ENCODE data around the gene RPF1.
A peak's percentile ranks its signal among the peaks of the same experiment; 100 is the strongest.
"Not testable (repeated sequence)": the region's sequence is repeated elsewhere in the genome, so short reads cannot be mapped to it uniquely, and the experiment has no call there.

RPF1 gene

DNA sequence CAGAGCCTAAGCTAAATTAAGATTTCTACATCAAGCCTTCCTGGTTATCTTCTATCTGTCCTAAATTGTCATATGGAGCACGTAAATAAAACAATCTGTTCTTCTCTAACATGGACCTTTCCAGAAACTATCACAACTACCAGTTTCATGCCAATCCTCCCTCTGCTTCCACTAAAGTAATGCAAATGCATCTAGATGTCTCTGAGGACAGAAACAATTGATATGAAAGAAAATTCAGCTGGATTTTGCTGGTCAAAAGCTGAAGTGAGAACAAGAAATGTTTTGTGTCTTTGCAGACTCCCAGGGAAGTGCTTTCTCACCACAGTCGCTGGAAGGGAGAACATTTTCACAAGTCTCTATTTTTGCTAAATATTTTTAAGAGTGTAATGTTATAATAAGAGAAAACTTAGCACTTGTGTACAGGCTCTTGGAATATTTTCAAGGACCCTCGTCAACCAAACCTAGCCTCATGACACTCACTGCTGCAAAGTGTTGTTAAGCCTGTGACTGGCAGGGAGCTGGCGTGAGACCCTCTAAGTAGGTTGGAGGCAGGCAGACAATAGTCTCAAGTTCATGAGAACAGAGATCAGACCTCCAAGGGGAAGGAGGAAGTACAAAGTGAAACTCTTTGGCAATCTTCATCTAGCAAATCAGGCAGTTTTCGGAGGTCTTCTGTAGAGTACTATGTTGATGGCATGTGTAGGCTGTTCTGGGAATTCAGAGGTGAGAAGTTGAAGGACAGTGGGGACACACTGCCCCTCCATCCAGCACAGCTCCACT, 42.0 kb upstream of the RPF1 start:
- no peak for DNase-seq (ENCODE audit: low read depth)
- no peak overlapping the region for H3K4me3 ChIP-seq (ENCODE audit: low read length)
- TF ChIP-seq, protein P1, sequence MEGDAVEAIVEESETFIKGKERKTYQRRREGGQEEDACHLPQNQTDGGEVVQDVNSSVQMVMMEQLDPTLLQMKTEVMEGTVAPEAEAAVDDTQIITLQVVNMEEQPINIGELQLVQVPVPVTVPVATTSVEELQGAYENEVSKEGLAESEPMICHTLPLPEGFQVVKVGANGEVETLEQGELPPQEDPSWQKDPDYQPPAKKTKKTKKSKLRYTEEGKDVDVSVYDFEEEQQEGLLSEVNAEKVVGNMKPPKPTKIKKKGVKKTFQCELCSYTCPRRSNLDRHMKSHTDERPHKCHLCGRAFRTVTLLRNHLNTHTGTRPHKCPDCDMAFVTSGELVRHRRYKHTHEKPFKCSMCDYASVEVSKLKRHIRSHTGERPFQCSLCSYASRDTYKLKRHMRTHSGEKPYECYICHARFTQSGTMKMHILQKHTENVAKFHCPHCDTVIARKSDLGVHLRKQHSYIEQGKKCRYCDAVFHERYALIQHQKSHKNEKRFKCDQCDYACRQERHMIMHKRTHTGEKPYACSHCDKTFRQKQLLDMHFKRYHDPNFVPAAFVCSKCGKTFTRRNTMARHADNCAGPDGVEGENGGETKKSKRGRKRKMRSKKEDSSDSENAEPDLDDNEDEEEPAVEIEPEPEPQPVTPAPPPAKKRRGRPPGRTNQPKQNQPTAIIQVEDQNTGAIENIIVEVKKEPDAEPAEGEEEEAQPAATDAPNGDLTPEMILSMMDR (IDR thresholded peaks at IDR 0.05; ENCODE audit: insufficient read depth, low read depth, low read length, missing control alignments): no peak

DNA sequence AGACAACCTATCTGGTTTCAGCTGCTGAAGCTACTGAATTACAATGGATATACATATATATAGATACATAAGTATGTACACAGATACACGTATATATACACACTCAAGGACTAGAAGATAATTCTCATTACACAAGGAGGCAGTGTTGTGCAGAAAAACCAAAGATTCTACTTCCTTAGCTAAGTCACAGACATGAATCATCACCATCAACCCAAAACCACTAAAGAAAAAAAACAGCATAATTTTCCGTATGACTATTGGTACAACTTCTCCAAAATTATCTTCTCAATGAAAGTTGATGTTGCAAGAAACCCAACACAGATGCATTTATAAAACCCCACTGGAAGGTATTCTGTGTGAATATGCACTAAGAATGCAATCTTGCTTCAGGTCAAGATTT, 36.8 kb upstream of the RPF1 start:
- TF ChIP-seq, protein P1 (IDR thresholded peaks at IDR 0.05; ENCODE audit: insufficient read depth, low read depth, low read length, missing control alignments): peak; percentile 55
- DNase-seq (ENCODE audit: low read depth): peak; percentile 91
- H3K4me3 ChIP-seq (ENCODE audit: low read length): no peak overlapping the region

- peak; percentile 48 for DNase-seq (ENCODE audit: low read depth)
- H3K4me3 ChIP-seq (ENCODE audit: low read length): not testable (repeated sequence)
Observed at GRCh38 chr1:84442747-84443646, 36.1 kb upstream of the RPF1 start.

- DNase-seq (ENCODE audit: low read depth); H3K4me3 ChIP-seq (ENCODE audit: low read length): not testable (repeated sequence)
Observed at GRCh38 chr1:84448704-84449103, 30.4 kb upstream of the RPF1 start.

DNA sequence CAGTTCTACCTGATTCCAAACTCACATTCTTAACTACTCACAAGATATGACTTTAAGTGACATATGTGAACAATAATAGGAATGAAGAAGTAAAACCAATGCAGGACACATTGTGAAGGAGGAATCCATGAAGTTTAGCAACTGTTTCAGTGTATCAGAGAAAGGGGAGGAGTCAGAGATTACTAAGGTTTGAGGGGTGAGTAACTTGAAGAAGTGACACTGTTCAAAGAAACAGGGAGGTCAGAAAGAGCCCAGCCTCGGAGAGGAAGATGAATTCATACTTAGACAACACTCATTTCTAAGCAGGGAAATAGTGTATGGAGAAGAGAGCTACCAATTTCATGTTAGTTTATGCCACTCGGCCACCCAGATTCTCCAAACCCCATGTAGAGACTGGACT, 28.2 kb upstream of the RPF1 start:
- DNase-seq (ENCODE audit: low read depth): peak; percentile 58
- TF ChIP-seq, protein P1 (IDR thresholded peaks at IDR 0.05; ENCODE audit: insufficient read depth, low read depth, low read length, missing control alignments): no peak
- H3K4me3 ChIP-seq (ENCODE audit: low read length): no peak overlapping the region

DNA sequence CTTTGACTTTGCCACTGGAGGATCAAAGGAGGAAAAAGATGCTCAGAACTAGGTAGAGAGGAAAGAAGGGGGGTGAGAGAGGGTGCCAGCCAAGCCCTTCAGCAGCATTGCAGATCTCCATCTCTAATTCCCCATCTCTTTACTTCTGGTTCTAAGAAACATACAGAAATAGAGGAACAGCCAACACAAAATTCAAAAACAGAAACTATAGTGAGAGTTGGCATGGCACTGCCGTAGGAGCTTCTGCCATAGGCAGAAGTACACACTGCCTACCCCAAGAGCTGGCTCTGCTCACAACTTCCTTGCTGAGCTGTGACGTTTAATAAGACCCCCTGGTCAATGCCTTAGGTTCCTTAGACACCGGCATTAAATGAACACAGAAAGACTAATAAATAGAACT, 26.6 kb upstream of the RPF1 start:
- DNase-seq (ENCODE audit: low read depth): no peak
- H3K4me3 ChIP-seq (ENCODE audit: low read length): no peak overlapping the region
- TF ChIP-seq, protein P1 (IDR thresholded peaks at IDR 0.05; ENCODE audit: insufficient read depth, low read depth, low read length, missing control alignments): no peak

- DNase-seq (ENCODE audit: low read depth): no peak
- TF ChIP-seq, protein P1 (IDR thresholded peaks at IDR 0.05; ENCODE audit: insufficient read depth, low read depth, low read length, missing control alignments): no peak
Observed at GRCh38 chr1:84462118-84462517, 16.9 kb upstream of the RPF1 start.

More at GRCh38 chr1:84462118-84462517, 16.9 kb upstream of the RPF1 start:
- no peak overlapping the region for H3K4me3 ChIP-seq (ENCODE audit: low read length)

Measured in epithelial cell of esophagus (primary cell).